ENCODE data around the gene SCPEP1. TPM values are rescaled to one million over a fixed set of nuclear protein-coding genes. Genes with fewer than 3 reads are reported as not detected.

SCPEP1 gene
- total RNA-seq, 1 donor from 2014 or later: 53.5 TPM

DNA sequence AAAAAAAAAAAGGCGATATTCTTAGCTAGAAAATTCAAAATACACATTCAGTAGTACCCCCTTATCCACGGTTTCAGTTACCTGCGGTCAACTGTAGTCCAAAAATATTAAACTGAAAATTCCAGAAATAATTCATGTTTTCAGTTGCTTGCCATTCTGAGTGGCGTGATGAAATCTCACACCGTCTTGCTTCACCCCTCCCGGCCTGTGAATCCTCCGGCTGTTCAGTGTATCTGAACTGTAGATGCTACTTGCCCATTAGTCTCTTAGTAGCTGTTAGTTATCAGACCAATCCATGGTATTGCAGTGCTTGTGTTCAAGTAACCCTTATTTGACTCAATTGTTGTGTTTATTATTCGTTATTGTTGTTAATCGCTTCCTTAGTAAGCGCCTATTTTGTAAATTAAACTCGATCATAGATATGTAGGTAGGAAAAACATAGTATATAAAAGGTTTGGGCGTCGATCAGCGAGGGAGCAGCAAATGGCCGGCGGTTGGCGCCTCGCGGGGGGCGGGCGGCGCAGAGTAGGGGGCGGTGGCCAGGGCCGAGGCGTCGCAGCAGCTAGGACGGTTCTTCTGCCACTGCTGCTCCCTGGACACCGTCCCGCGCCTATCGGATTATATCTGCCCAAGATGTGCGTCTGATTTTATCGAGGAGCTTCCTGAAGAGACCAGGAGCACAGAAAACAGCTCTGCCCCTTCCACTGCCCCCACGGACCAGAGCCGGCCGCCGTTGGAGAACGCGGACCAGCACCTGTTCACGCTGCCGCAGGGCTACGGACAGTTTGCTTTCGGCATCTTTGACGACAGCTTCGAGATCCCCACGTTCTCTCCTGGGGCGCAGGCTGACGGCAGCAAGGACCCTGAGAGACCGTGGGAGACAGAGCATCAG, 67.3 kb downstream of the SCPEP1 start:
- no peaks in the 10 kb centered on the region for H3K36me3 Mint-ChIP-seq
- no peaks in the 10 kb centered on the region for H3K9me3 Mint-ChIP-seq
- TF ChIP-seq, protein P1, sequence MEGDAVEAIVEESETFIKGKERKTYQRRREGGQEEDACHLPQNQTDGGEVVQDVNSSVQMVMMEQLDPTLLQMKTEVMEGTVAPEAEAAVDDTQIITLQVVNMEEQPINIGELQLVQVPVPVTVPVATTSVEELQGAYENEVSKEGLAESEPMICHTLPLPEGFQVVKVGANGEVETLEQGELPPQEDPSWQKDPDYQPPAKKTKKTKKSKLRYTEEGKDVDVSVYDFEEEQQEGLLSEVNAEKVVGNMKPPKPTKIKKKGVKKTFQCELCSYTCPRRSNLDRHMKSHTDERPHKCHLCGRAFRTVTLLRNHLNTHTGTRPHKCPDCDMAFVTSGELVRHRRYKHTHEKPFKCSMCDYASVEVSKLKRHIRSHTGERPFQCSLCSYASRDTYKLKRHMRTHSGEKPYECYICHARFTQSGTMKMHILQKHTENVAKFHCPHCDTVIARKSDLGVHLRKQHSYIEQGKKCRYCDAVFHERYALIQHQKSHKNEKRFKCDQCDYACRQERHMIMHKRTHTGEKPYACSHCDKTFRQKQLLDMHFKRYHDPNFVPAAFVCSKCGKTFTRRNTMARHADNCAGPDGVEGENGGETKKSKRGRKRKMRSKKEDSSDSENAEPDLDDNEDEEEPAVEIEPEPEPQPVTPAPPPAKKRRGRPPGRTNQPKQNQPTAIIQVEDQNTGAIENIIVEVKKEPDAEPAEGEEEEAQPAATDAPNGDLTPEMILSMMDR (conservative IDR thresholded peaks at IDR 0.05): no peak
- H3K4me3 Mint-ChIP-seq: no peak overlapping the region
- no peak overlapping the region for H3K27ac Mint-ChIP-seq
- no peak for DNase-seq (ENCODE audit: extremely low spot score, unreplicated experiment)
- no peaks in the 10 kb centered on the region for H3K4me1 Mint-ChIP-seq (ENCODE audit: unreplicated experiment)
- no peaks in the 10 kb centered on the region for H3K27me3 Mint-ChIP-seq

DNA sequence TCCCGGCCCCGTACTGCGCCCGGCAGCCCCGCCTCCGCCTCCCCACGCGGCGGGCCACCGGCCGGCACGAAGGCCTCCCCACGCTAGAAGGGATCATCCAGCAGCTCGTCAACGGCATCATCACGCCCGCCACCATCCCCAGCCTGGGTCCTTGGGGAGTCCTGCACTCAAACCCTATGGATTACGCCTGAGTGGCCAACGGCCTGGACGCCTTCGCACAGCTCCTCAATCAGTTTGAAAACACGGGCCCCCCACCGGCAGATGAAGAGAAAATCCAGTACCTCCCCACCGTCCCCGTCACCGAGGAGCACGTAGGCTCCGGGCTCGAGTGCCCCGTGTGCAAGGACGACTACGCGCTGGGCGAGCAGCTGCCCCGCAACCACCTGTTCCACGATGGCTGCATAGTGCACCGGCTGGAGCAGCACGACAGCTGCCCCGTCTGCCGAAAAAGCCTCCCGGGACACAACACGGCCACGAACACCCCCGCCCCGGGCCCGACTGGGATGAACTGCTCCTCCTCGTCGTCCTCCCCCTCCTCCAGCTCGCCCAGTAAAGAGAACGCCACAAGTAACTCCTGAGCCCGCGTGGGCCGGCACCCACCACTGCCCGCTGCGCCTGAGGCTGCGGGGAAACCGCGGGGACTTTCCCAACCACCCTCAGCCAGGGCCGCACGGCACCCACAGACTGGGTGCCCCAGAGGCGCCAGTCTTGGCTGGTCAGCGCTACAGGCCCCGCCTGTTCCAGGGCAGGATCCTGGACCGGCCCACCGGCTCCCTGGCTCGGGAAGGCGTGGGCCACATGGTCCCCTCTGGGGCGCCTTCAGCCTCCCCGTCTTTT, 68.2 kb downstream of the SCPEP1 start:
- TF ChIP-seq, protein P1 (conservative IDR thresholded peaks at IDR 0.05): no peak
- no peaks in the 10 kb centered on the region for H3K36me3 Mint-ChIP-seq
- no peaks in the 10 kb centered on the region for H3K27me3 Mint-ChIP-seq
- H3K4me3 Mint-ChIP-seq: no peak overlapping the region
- H3K4me1 Mint-ChIP-seq (ENCODE audit: unreplicated experiment): no peaks in the 10 kb centered on the region
- H3K9me3 Mint-ChIP-seq: no peaks in the 10 kb centered on the region
- no peak for DNase-seq (ENCODE audit: extremely low spot score, unreplicated experiment)
- no peak overlapping the region for H3K27ac Mint-ChIP-seq

DNA sequence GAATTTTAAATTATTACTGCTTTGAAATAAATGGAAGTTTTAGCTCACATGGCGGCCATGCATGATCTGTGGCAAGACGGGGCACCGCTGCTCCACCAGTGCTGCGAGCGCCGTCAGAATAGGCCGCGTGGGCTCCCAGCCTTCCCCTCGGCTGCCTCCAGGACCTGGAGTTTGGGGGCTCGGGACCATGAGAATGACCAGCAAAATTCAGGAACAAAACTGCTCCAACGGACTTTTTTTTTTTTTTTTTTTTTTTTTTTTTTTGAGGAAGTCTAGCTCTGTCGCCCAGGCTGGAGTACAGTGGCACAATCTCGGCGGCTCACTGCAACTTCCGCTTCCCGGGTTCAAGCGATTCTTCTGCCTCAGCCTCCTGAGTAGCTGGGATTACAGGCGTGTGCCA, 68.8 kb downstream of the SCPEP1 start:
- Mint-ChIP-seq H3K9me3 (no peaks in the 10 kb centered on the region), H3K27ac (no peak overlapping the region), H3K36me3 (no peaks in the 10 kb centered on the region), H3K27me3 (no peaks in the 10 kb centered on the region), H3K4me1 (ENCODE audit: unreplicated experiment) (peaks cover 5% of the 10 kb centered on the region), H3K4me3 (no peak overlapping the region)
- TF ChIP-seq, protein P1 (conservative IDR thresholded peaks at IDR 0.05): no peak
- DNase-seq (ENCODE audit: extremely low spot score, unreplicated experiment): no peak

DNA sequence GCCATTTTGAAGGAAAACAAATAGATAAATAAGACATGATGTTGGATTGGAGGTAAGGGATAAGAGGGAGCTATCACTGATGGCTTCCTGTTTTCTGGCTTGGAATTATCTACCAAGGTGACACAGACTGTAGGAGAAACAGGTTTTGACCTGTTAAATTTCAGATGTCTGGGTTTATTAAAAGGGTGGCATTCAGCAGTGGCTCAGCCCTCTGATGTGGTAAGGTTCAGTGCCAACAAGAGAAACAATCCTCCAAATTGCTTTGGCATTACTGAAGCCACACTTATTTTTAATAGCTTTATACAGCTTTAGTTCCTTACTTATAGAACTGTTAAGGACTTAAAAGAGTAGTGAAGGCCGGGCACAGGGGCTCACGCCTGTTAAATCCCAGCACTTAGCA, 70.2 kb downstream of the SCPEP1 start:
- no peak for DNase-seq (ENCODE audit: extremely low spot score, unreplicated experiment)
- Mint-ChIP-seq H3K27ac (no peak overlapping the region), H3K4me3 (no peak overlapping the region), H3K9me3 (no peaks in the 10 kb centered on the region), H3K36me3 (no peaks in the 10 kb centered on the region), H3K27me3 (no peaks in the 10 kb centered on the region), H3K4me1 (ENCODE audit: unreplicated experiment) (peaks cover 11% of the 10 kb centered on the region)
- TF ChIP-seq, protein P1 (conservative IDR thresholded peaks at IDR 0.05): no peak

DNA sequence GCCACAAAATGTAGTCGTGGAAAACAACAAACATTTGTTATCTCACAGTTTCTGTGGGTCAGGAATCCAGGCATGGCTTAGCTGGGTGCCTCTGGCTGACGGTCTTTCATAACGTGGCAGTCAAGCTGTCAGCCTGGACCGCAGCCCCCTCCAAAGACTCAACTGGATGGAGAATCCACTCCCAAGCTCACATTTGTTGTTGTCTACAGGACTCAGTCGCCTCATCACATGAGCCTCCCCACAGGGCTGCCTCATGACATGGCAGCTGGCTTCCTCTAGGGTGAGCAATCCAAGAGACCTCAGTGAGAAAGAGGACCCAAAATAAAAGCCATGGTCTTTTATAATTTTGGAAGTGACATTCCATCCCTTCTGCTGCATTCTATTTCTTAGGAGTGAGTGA, 72.4 kb downstream of the SCPEP1 start:
- H3K36me3 Mint-ChIP-seq: no peaks in the 10 kb centered on the region
- TF ChIP-seq, protein P1 (conservative IDR thresholded peaks at IDR 0.05): no peak
- peaks cover 11% of the 10 kb centered on the region for H3K4me1 Mint-ChIP-seq (ENCODE audit: unreplicated experiment)
- peaks cover 4% of the 10 kb centered on the region for H3K9me3 Mint-ChIP-seq
- H3K27ac Mint-ChIP-seq: no peak overlapping the region
- no peak for DNase-seq (ENCODE audit: extremely low spot score, unreplicated experiment)
- no peak overlapping the region for H3K4me3 Mint-ChIP-seq
- no peaks in the 10 kb centered on the region for H3K27me3 Mint-ChIP-seq
